HG03521 (cell line): Measurements from ENCODE around the gene LRCOL1.

Experiments used
- ATAC-seq: cut with Tn5 transposase; IDR thresholded peaks from one replicate; pipeline ENCODE4 v1.9.1; 2021; ENCODE audit warnings: mild to moderate bottlenecking, moderate library complexity; ENCODE audit not compliant: unreplicated experiment

The LRCOL1 gene

DNA sequence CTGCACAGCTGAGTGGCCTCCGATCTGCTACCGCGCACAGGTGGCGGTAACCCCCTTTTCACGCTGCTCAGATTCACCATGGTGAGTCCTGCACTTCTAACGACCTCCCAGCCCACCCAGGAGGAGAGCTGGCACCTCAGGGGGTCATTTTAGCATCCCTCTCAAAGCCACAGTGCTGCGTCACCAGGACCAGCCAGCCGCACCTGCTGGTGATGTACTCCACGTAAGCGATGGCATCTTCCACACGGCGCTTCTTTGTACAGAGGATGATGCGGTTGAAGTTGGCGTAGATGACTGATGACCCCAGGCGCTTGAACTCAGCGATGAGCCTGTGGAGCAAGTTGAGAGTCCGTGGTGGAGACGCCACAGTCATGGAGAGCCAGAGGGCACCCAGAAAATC is 27.4 kb upstream of the LRCOL1 start:
- no peak for ATAC-seq

GRCh38 chr12:132635076-132635955 is 24.9 kb upstream of the LRCOL1 start:
- no peak for ATAC-seq

DNA sequence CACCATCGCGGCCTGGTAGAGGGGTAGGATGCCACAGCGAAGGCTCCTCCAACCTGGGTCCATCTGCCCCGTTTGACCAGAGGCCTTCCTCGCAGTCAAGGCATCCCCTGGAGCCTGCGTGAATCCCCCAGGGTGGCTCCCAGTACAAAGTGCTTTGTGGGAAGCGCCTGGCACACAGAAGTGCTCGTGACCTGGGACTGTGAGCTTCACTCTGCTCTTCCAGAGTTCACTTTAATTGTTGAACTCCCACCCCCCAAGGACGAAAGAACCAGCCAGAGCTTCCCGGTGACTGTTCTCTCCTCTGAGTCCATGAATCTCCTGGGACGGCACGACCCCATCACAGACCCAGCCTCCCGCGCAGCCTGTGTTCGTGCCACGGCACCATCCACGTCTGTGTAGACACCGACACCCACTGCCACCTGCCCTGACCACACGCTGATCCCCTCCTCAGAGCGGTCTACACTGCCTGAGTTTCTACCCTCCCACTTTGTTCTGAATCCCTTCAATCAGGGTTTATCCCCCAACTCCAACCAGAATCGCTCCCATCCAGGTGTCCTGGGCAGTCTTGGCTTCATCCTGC is 24.1 kb upstream of the LRCOL1 start:
- ATAC-seq: no peak

DNA sequence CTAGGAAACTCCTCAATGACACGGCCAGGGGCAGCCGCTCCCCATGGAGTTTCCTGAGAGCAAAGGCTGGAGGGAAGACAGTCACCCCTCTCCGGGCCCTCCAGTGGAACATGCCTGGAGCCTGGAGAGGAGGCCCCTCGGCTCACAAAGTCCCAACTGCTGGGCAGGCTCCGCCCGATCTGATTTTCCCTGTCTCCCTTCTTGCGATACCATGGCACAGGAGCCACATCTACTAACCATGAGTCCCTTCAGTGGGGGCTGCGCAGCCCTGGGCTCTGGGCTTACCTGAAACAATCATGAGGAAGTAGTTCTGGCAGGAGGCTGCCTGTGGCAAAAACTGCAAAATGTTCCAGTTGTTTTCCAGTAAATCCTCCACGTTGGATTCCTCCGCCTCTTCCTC is 23.5 kb upstream of the LRCOL1 start:
- ATAC-seq: no peak

DNA sequence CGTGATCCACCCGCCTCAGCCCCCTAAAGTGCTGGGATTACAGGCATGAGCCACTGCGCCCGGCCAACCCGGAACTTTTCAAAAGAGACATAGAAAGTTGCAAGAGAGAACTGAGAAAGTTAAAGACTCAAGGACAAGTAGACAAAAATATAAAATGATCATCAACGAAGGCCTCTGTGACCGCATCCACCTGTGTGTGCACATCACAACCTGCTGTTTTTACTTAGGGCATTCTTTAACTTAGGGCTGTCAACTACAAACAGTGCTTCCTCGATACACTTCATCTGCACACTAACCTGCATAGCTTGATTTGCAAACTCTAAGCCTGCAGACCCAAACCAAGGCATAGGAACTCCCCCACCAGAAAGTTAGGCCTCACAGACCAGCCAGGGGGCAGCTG is 23.0 kb upstream of the LRCOL1 start:
- no peak for ATAC-seq

DNA sequence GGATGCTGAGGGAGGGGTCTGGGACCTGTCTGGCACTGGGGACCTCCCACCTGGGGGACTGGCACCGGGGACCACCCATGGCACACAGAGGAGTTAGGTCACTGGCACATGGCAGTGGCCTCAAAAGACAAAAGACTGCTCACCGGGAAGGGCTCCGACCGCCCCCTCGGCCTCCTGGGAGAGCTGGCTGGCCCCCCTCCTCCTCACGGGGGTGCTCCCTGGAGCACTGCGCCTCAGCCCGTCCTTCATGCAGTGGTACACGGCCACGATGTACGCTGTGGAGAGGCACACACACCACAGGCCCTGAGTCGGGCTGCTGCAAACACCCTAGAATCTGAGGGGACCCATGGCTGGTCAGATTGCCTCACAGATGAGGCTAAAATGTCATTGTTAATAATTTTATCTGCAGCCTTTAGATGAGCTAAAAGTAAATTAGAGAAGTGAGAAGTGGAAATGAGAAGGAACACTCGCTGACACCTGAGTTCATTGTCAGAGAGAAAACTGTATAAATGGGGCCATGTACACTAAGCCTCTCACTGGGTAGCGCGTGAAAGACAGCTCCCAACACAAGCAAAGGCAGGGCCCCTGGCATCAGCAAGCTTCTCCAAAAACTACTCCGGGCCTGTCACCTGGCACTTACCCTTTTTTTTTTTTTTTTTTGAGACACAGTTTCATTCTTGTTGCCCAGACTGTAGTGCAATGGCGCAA is 22.3 kb upstream of the LRCOL1 start:
- ATAC-seq: no peak

GRCh38 chr12:132631666-132632065 is 21.3 kb upstream of the LRCOL1 start:
- ATAC-seq: no peak

DNA sequence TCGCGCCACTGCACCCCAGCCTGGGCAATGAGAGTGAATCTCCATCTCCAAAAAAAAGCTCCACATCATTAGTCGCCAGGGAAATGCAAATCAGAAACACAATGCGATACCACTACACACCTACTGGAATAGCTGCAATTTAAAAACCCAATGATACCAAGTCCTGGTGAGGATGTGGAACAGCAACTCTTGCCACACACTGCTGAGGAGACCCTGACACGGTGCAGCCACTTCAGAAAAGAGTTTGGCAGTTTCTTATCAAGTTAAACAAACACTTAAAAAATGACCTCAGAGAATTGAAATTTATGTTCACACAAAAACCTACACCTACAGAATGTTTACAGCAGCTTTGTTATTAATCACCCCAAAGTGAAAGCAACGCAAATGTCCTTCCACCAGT is 20.3 kb upstream of the LRCOL1 start:
- ATAC-seq: no peak

DNA sequence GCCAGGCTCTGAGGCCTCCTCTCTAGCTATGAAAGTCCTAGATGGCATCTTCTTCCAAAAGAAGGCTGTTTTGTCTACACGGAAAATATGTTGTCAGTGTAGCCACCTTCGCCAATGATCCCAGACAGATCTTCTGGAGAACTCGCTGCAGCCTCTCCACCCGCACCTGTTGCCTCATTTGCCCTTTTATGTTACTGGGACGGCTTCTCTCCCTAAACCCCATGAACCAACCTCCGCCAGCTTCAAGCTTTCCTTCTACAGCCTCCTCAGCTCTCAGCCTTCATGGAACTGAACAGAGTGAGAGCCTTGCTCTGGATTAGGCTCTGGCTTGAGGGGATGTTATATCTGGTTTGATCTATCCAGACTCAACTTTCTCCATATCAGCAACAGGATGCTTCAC is 18.9 kb upstream of the LRCOL1 start:
- no peak for ATAC-seq

DNA sequence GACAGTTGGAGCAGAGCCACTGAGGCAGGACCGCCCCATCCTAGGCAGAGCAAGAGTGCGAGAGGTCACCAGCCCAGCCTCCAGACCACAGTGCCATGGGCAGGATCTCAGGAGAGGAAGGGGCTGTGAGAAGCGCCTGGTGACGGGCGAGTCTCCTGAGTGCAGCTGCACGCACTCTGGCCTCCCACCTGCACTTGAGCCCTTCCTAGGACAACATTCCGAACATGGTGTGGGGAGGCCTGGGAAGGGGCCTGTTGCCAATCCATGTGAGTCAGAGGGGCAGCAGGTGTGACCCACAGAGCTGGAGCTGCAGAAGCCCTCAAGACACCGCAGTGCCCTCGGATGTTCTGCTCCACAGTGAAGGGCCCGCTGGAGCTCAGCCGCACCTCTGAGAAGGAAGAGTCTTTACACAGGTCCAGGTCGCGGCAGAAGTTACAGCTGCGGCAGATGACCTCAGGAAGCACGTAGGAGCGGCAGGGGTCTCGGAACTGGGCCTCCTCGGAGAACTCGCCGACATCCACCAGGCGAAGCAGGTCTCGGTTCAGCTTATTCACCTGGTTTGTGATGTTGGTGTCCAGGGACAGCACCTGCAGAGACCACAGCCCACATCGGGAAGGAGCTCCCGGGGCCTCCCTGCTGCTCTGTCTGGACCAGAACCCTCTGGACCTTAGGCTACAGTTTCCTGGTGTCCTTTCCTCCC is 15.5 kb upstream of the LRCOL1 start:
- ATAC-seq: no peak

- ATAC-seq: no peak
These were observed 14.7 kb upstream of the LRCOL1 start for GRCh38 chr12:132624910-132625630.

- ATAC-seq: no peak
These were observed 13.9 kb upstream of the LRCOL1 start for GRCh38 chr12:132624186-132624855.

GRCh38 chr12:132623072-132623869 is 12.9 kb upstream of the LRCOL1 start:
- ATAC-seq: no peak

GRCh38 chr12:132622437-132623071 is 12.2 kb upstream of the LRCOL1 start:
- no peak for ATAC-seq

DNA sequence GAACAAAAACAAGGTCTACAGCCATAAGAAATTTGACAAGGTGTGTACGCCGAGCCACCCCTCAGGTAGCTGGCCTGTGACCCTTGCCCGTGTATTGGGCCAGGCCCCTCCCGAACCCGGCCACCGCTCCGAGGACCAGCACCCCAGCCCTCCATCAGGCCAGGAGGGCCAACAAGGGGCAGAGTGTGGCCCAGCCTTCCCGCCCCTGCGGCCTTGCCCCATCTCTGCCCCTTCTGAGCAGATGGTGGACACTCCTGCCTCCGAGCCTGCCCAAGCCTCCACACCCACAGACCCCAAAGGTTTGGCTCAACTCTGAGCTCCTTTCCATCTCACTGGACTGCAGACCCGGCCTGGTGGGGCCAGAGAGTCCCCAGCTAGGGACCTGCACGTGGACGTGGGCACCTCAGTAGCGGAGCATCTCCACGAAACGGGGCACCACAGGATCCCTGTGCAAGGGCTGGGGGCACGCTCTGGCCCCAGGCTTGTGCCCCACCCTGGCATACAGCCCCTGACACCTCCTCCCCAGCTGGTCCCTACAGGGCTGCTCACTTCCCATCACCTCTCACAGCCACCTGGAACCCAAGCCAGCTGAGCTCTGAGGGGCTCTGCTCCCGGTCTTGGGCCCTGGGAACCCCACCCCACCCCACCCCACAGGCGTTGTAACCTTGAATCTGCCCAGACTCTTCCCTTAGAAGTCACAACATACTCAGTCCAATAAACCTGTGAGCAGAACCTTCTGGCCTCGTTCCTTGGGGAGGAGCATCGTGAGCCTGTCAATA is 11.5 kb upstream of the LRCOL1 start:
- no peak for ATAC-seq

GRCh38 chr12:132620899-132621656 is 10.7 kb upstream of the LRCOL1 start:
- no peak for ATAC-seq

DNA sequence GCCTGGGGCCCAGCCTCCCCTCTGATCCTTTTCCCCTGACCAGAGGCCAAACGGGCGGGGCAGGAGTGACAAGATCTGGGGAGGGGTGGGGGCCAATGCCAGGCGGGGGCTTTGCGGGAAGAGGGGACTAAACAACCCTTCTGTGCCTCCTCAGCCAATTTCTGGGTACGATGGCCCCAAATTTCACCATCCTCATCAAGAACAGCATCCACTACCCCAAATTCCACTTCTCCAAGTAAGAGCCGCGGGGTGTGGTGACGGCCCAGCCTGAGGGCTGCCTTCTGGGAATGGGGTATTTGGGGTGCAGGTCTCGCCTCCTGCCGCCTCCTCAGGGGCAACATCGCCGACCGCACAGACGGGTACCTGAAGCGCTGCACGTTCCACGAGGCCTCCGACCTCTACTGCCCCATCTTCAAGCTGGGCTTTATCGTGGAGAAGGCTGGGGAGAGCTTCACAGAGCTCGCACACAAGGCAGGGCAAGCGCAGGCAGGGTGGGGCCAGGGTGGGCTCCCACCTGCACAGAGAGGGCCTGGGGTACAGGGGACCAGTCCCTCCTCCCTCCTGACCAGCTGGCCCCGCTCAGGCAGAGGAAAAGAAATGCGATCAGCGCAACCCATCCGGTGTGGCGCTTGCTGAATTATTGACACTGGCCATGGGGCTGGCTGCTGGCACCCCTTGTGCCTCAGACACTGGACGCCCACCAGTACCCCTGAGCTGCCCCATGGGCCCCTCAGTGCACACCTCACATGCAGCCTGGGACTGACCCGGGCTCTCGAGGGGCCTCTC is 9.9 kb upstream of the LRCOL1 start:
- no peak for ATAC-seq
